GM06990 (cell line): ENCODE results near the gene TUBB.

Experiments
- DNase-seq: peaks from one replicate; pipeline ENCODE4 v3.0.0-alpha.2; 2011; ENCODE audit not compliant: insufficient read length; ENCODE audit errors: extremely low read depth
- H3K27me3 ChIP-seq: replicated peaks from 2 replicates; pipeline ENCODE4 v1.6.0; 2011; ENCODE audit warnings: low read length; ENCODE audit not compliant: control insufficient read depth, insufficient read depth
- H3K36me3 ChIP-seq: 2 replicates; pipeline ENCODE4 v1.5.1; 2011; ENCODE audit warnings: low read length; ENCODE audit not compliant: control insufficient read depth, insufficient read depth
- H3K4me3 ChIP-seq: replicated peaks from 2 replicates; pipeline ENCODE4 v1.5.1; 2011; ENCODE audit warnings: low read depth, mild to moderate bottlenecking, control low read depth, low read length
- CTCF ChIP-seq: IDR thresholded peaks from 2 replicates; pipeline ENCODE4 v1.5.1; 2011; ENCODE audit warnings: low read length, control low read depth, mild to moderate bottlenecking, inconsistent platforms; ENCODE audit not compliant: insufficient read depth, poor library complexity, severe bottlenecking

The TUBB gene

GRCh38 chr6:30691208-30691847, 28.8 kb upstream of the TUBB start:
- DNase-seq = no peak
- TF ChIP-seq CTCF = no peak
- H3K27me3 ChIP-seq = no peaks in the 10 kb centered on the region
- no peaks in the 10 kb centered on the region for H3K36me3 ChIP-seq
- H3K4me3 ChIP-seq = peak overlapping the region; percentile 87

GRCh38 chr6:30696432-30696831, 23.7 kb upstream of the TUBB start:
- DNase-seq = no peak
- Histone ChIP-seq H3K27me3 (no peaks in the 10 kb centered on the region), H3K36me3 (peaks cover 3% of the 10 kb centered on the region), H3K4me3 (no peak overlapping the region)
- no peak for TF ChIP-seq CTCF

GRCh38 chr6:30700340-30700739, 19.8 kb upstream of the TUBB start:
- DNase-seq = no peak
- H3K36me3 ChIP-seq = peaks cover 6% of the 10 kb centered on the region
- H3K27me3 ChIP-seq = no peaks in the 10 kb centered on the region
- H3K4me3 ChIP-seq = no peak overlapping the region
- no peak for TF ChIP-seq CTCF

- H3K36me3 ChIP-seq = peaks cover 11% of the 10 kb centered on the region
- no peak for TF ChIP-seq CTCF
- no peak for DNase-seq
- no peaks in the 10 kb centered on the region for H3K27me3 ChIP-seq
- H3K4me3 ChIP-seq = no peak overlapping the region
These were observed 17.1 kb upstream of the TUBB start for GRCh38 chr6:30703011-30703410.

GRCh38 chr6:30703821-30704220, 16.3 kb upstream of the TUBB start:
- DNase-seq = no peak
- H3K4me3 ChIP-seq = no peak overlapping the region
- peaks cover 11% of the 10 kb centered on the region for H3K36me3 ChIP-seq
- H3K27me3 ChIP-seq = no peaks in the 10 kb centered on the region
- TF ChIP-seq CTCF = no peak

- no peak for DNase-seq
- TF ChIP-seq CTCF = no peak
- Histone ChIP-seq H3K36me3 (peaks cover 8% of the 10 kb centered on the region), H3K4me3 (no peak overlapping the region), H3K27me3 (no peaks in the 10 kb centered on the region)
These were observed 14.5 kb upstream of the TUBB start for GRCh38 chr6:30705620-30706019.
